DND-41 (cell line): ENCODE measurements around the gene FDPS.
A peak's percentile ranks its signal among the peaks of the same experiment; 100 is the strongest.

Experiments used
- ATAC-seq: fragments of 200-7000 bp; cut with Tn5 transposase; 3 replicates; pipeline ENCODE4 v1.9.1; 2021; ENCODE audit warnings: low read depth; ENCODE audit not compliant: insufficient read depth
- DNase-seq: peaks from one replicate; pipeline ENCODE4 v3.0.0-alpha.2; 2020
- H2AFZ ChIP-seq: 2 replicates; pipeline ENCODE4 v1.6.0; 2012; ENCODE audit warnings: low read depth, low read length
- H3K27ac ChIP-seq: 2 replicates; pipeline ENCODE4 v1.5.1; 2012; ENCODE audit warnings: low read length, inconsistent platforms
- H3K27me3 ChIP-seq: fragments of 200-600 bp; sonication (generic); 2 replicates; pipeline ENCODE4 v1.6.0; 2012; ENCODE audit warnings: low read length, mild to moderate bottlenecking, inconsistent platforms; ENCODE audit not compliant: insufficient read depth, poor library complexity
- H3K36me3 ChIP-seq: 2 replicates; pipeline ENCODE4 v1.5.1; 2012; ENCODE audit warnings: low read length, inconsistent platforms; ENCODE audit not compliant: insufficient read depth
- H3K4me1 ChIP-seq: 2 replicates; pipeline ENCODE4 v1.5.1; 2012; ENCODE audit warnings: mild to moderate bottlenecking, low read length; ENCODE audit not compliant: insufficient read depth
- H3K4me2 ChIP-seq: 2 replicates; pipeline ENCODE4 v1.6.0; 2012; ENCODE audit warnings: mild to moderate bottlenecking, moderate library complexity, low read length, inconsistent platforms; ENCODE audit not compliant: insufficient read depth
- H3K4me3 ChIP-seq, 2 experiments: fragments of 200-600 bp in 1 of 2; shearing (Covaris generic) in 1 of 2; 2 replicates each; pipeline ENCODE4 v1.5.1; 2012 to 2016; ENCODE audit warnings: inconsistent platforms in 2 of 2, low read length in 2 of 2, mild to moderate bottlenecking in 2 of 2, low read depth in 1 of 2, moderate library complexity in 1 of 2
- H3K79me2 ChIP-seq: 2 replicates; pipeline ENCODE4 v1.6.0; 2012; ENCODE audit warnings: low read length, inconsistent platforms; ENCODE audit not compliant: insufficient read depth
- H3K9ac ChIP-seq: 2 replicates; pipeline ENCODE4 v1.6.0; 2012; ENCODE audit warnings: low read depth, mild to moderate bottlenecking, inconsistent platforms, low read length, moderate library complexity
- H3K9me3 ChIP-seq: 2 replicates; pipeline ENCODE4 v1.5.1; 2012; ENCODE audit warnings: low read length, moderate library complexity, mild to moderate bottlenecking, inconsistent platforms; ENCODE audit not compliant: insufficient read depth, severe bottlenecking
- H4K20me1 ChIP-seq: 2 replicates; pipeline ENCODE4 v1.6.0; 2012; ENCODE audit warnings: low read length; ENCODE audit not compliant: insufficient read depth
- EZH2 ChIP-seq: IDR thresholded peaks from 3 replicates; pipeline ENCODE4 v1.6.1; 2012; ENCODE audit warnings: borderline replicate concordance, low read depth, mild to moderate bottlenecking, moderate library complexity, low read length, inconsistent platforms; ENCODE audit not compliant: severe bottlenecking
- TF ChIP-seq, protein P1 (sequence below): IDR thresholded peaks from 2 replicates; pipeline ENCODE4 v1.5.1; 2012; ENCODE audit warnings: borderline replicate concordance, low read length, moderate library complexity, mild to moderate bottlenecking; ENCODE audit not compliant: poor library complexity, severe bottlenecking; ENCODE audit errors: extremely low read depth

The FDPS gene

DNA sequence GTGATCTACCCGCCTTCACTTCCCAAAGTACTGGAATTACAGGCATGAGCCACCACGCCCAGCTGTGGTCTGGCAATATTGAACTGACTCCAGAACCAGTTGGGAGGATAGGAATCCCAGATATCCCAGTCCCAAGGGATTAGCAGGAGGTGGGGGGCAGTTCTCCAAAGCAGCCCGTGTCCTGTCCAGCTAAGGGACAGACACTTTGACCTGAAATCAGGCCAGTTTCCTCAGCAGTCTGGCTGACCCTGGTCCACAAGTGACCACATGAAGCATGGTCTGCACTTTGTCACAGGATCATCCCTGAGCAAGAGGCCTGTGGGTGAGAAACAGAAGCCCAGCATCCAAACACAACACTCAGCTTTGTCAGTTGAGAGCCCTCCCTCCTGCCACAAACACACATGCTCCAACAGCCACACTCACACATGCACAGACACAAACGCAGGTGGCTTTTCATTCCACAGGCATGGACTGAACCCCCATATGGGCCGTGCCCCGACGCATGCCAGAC is 2.7 kb upstream of the FDPS start:
- peaks cover 26% of the 10 kb centered on the region for H3K4me1 ChIP-seq
- ATAC-seq (no peak), DNase-seq (no peak)
- H3K79me2 ChIP-seq: peaks cover 23% of the 10 kb centered on the region
- TF ChIP-seq, protein P1, sequence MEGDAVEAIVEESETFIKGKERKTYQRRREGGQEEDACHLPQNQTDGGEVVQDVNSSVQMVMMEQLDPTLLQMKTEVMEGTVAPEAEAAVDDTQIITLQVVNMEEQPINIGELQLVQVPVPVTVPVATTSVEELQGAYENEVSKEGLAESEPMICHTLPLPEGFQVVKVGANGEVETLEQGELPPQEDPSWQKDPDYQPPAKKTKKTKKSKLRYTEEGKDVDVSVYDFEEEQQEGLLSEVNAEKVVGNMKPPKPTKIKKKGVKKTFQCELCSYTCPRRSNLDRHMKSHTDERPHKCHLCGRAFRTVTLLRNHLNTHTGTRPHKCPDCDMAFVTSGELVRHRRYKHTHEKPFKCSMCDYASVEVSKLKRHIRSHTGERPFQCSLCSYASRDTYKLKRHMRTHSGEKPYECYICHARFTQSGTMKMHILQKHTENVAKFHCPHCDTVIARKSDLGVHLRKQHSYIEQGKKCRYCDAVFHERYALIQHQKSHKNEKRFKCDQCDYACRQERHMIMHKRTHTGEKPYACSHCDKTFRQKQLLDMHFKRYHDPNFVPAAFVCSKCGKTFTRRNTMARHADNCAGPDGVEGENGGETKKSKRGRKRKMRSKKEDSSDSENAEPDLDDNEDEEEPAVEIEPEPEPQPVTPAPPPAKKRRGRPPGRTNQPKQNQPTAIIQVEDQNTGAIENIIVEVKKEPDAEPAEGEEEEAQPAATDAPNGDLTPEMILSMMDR: no peak
- TF ChIP-seq EZH2: no peak
- H3K36me3 ChIP-seq: peaks cover 11% of the 10 kb centered on the region
- no peaks in the 10 kb centered on the region for H3K27me3 ChIP-seq
- no peaks in the 10 kb centered on the region for H3K9me3 ChIP-seq
- no peak overlapping the region for H3K4me3 ChIP-seq
- H4K20me1 ChIP-seq: peaks cover 3% of the 10 kb centered on the region; the same call in 1 of the 2 replicates
- 0 out of 2 replicates have a peak overlapping the region, but pooled peaks have one; percentile 27 for H3K27ac ChIP-seq
- H3K4me2 ChIP-seq: no peak overlapping the region
- H3K9ac ChIP-seq: no peak overlapping the region
- 0 out of 2 replicates have a peak overlapping the region, but pooled peaks have one; percentile 43 for H2AFZ ChIP-seq

DNA sequence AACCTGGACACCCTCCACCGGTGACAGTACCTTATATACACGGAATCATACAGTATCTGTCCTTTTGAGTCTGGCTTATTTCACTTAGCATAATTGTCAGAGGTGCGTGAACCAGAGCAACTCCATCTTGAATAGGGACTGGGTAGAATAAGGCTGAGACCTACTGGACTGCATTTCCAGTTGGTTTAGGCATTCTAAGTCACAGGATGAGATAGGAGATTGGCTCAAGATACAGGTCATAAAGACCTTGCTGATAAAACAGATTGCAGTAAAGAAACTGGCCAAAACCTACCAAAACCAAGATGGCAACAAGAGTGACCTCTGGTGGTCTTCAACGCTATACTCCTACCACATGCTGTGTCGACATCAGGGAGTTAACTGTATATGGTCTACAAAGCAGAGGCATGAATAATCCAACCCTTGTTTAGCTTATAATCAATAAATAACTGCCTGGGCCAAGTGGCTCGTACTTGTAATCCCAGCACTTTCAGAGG is 1.4 kb upstream of the FDPS start:
- H3K4me3 ChIP-seq: no peak overlapping the region
- peak overlapping the region; percentile 82 for H3K27ac ChIP-seq
- H3K4me1 ChIP-seq: peaks cover 38% of the 10 kb centered on the region

DNA sequence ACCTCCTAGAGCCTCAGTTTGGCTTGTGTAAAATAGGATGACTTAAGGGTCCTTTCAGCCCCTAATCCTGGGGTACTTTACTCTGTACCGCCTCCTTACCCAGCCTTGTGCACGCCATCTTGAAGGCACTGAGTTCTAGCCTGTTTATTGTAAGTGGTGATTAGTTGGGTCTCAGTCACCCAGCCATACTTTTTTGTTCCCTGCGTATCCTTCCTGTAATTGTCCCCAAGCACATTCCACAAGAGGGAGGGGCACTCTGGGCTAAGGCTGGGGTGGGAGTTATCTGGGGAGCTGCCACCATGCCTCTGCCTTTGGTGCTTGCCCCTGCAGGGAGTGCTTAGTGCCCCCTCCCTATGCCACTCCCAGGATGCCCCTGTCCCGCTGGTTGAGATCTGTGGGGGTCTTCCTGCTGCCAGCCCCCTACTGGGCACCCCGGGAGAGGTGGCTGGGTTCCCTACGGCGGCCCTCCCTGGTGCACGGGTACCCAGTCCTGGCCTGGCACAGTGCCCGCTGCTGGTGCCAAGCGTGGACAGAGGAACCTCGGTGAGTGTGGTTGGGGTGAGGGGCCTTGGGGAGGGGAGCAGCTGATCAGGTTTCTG is 856 bp downstream of the FDPS start:
- ATAC-seq (no peak), DNase-seq (peak; percentile 33)
- Histone ChIP-seq H2AFZ (peak overlapping the region; percentile 73), H3K4me2 (peak overlapping the region; percentile 73), H3K4me1 (peaks cover 47% of the 10 kb centered on the region), H3K79me2 (peaks cover 52% of the 10 kb centered on the region), H3K27me3 (no peaks in the 10 kb centered on the region), H4K20me1 (peaks cover 22% of the 10 kb centered on the region; the same call in 1 of the 2 replicates), H3K36me3 (peaks cover 45% of the 10 kb centered on the region), H3K9me3 (no peaks in the 10 kb centered on the region), H3K27ac (peak overlapping the region; percentile 89), H3K9ac (peak overlapping the region; percentile 73), H3K4me3 (peak overlapping the region; percentile 56 to 75)
- TF ChIP-seq, protein P1: no peak
- TF ChIP-seq EZH2: no peak

More for the DNA sequence above, 1.4 kb upstream of the FDPS start:
- Histone ChIP-seq H3K36me3 (peaks cover 23% of the 10 kb centered on the region), H2AFZ (no peak overlapping the region; the same call in 1 of the 2 replicates), H3K9ac (peak overlapping the region; percentile 73), H3K9me3 (no peaks in the 10 kb centered on the region), H3K27me3 (no peaks in the 10 kb centered on the region), H3K4me2 (peak overlapping the region; percentile 73), H3K79me2 (peaks cover 36% of the 10 kb centered on the region), H4K20me1 (peaks cover 13% of the 10 kb centered on the region; the same call in 1 of the 2 replicates)
- TF ChIP-seq, protein P1: peak; percentile 62
- no peak for TF ChIP-seq EZH2
- peak; percentile 42 for DNase-seq
- ATAC-seq: no peak
